ENCODE results near the gene NR3C2.
"Not testable (repeated sequence)": the region's sequence is repeated elsewhere in the genome, so short reads cannot be mapped to it uniquely, and the experiment has no call there.

NR3C2 gene

DNA sequence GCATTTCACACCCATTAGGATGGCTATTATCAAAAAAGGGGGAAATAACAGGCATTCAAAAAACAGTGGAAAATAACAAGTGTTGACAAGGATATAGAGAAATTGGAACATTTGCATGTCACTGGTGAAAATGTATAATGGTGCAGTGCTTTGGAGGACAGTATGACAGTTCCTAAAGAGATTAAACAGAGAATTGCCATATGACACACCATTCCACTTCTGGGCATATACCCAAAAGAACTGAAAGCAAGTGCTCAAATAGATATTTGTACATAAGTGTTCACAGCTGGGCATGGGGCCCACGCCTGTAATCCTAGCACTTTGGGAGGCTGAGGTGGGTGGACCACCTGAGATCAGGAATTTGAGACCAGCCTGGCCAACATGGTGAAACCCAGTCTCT, 348.1 kb downstream of the NR3C2 start:
- DNase-seq: no peak

DNA sequence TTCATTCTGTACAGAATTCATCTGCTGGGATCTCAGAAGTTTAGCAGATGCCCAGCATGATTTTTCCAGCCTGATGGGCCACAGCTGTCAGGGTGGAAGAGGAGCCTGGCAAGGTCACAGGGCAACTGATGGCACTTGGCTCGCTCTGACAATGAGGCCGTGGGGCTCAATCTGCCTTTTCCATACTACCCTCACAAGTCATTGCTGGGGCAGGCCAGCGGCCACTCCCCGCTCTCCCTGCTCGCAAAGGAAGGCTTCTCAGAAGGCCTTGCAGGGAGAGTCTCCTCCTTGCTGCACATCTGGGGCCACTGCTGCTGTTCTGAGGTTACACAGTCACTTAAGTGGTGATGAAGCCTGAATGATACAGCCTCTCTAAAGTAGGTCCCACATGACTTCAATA, 349.1 kb downstream of the NR3C2 start:
- DNase-seq: no peak

DNA sequence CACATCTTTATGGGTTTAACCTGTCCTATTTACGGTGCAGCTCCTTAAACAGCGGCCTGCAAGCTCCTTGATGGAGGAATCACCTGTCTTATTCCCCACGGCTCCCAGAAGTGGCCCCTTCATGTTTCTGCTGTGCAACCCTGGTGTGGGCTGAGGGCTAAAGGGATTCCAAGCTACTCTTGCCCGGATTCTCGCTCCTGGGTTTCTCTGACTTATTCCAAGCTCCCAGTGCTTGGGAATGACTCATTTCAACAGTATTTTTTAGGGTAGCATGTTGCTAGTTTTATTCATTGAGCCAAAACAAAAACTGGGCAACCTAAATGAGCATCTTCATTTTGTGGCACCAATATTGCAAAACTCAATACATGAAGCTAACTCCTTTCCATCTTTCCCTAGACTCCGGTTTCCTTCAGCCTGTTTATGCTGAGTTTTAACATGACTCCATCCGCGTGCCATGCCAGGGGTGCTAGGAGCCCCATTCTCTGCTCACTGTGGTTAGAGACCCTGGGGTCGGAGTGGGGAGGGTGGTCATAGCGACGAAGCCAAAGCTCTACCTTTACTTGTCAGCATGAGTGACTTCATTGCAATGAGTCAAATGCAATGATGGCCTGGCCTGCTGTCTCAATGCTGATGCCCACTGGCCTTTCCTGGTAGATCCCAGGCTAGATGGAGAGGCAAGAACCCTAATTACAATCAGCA, 349.7 kb downstream of the NR3C2 start:
- no peak for DNase-seq

DNA sequence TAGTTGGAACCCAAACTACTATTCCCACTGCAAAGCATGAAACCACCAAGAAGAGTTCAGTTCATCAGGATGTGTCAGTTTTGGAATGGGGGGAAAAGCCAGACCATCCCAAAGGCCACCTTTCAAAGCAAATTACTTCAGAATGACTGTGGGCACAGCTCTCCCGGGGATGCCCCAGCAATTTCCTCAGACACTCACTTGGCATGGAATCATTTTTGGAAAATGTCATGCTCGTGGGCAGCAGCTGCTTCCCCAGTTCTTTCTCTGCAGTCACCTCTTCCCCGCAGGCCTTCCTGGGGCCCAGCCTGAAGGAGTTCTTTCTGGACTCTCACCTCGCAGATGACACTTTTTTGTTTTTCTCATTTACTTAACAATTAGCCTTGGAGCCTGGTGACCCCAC, 350.3 kb downstream of the NR3C2 start:
- no peak for DNase-seq

DNA sequence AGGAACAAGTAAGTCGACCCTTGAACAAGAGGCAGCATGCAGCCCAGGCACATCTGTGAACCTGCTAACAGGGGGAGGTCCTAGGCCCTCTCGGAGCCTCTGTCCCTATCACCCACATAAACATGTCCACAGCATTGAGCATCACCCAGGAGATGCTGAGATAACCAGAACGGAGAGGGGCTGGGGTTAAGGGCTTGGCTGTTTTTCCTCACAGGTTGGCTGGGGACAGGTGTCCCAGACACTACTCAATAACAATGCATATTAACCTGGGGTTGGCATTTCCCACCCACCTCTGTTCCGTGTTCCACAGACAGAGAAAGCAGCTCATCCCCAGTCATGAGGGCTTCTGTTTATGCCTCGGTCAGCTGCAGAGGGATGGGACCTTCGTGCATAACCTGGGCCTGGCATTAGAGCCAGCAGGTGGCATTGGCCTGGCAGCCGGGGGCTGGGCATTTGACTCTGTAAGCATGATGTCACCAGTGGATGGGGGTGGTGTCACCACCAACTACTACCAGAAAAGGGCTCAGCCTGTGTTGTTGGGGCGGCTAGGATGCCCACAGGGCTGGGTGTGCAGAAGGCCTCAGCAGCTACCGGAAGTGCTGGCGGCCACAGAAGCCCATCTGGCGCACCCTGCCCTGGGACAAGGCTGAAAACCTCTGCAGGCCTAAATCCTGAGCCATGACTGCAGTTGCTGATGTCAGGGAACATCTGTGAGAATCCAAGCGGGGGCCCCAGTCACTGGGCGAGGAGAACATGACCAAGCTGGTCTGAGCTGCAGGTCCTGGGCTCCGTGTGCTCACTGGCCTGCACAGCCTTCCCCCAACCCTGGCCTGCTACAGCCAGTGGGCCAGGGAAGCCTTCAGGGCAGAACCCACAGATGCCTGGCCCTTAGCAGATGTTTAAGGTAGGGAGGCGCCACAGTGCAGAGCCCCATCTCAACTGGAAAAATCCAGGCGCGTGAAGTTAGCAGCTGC, 351.4 kb downstream of the NR3C2 start:
- no peak for DNase-seq

DNA sequence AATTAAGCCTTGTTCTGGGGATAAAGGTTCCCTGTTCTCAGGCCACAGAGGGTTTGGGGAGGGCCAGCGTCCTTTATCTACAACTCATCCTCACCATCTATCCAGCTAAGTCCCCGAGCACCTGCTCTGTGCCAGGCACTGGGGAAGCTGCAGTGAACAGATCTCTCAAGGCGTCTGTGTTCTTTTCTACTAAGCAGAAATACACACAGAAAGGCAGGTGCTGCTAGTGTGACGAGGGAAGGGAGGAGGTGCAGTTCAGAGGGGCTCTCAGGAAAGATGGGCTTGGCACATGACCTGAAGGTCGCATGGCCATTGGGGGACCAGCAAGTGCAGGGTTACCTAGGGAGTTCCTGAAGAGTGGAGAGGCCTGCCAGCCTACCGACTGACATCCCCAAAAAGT, 352.2 kb downstream of the NR3C2 start:
- DNase-seq: no peak

DNA sequence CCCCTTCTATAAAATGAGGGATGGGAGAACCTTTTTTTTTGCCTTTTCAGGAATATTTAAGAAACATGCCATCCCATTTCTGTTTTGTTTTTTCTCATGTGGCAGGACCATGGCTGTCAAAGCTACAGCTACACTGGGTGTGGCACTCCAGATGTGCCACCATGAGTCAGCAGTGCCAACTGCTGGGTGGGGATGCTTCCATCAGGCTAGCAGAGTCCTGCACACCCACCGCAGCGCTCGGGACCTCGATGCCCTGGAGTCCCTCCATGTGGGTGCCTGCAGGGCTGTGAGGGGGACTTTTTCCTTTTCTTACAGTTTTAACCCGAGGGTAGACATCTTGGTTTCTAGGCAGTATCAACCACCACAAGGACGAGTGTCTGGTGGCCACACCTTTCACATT, 352.6 kb downstream of the NR3C2 start:
- no peak for DNase-seq

DNA sequence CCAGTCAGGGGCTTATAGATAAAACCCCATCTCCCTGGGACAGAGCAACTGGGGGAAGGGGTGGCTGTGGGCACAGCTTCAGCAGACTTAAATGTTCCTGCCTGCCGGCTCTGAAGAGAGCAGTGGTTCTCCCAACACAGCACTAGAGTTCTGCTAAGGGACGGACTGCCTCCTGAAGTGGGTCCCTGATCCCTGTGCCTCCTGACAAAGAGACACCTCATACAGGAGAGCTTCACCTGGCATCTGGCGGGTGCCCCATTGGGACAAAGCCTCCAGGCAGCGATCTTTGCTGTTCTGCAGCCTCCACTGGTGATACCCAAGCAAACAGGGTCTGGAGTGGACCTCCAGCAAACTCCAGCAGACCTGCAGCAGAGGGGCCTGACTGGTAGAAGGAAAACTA, 359.1 kb downstream of the NR3C2 start:
- DNase-seq: not testable (repeated sequence)

DNA sequence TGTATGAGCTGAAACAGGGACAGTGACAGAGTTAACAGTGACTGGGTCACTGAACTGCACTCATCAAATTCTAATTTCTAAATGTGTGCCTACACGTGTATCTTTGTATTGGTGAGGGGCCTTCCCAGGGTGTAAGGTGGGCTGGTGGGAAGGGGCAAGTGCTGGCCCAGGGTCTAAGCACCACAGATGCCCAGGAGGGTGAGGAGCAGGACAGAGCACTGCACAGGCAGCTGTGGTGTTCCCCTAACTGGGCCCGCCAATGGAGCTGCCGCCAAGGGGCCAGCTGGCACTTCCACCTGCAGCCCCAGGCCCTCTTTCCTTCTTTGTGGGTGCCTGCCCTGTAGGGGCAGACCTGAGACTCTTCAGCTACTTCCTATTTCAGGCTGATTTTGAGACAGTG, 360.5 kb downstream of the NR3C2 start:
- DNase-seq: no peak

DNA sequence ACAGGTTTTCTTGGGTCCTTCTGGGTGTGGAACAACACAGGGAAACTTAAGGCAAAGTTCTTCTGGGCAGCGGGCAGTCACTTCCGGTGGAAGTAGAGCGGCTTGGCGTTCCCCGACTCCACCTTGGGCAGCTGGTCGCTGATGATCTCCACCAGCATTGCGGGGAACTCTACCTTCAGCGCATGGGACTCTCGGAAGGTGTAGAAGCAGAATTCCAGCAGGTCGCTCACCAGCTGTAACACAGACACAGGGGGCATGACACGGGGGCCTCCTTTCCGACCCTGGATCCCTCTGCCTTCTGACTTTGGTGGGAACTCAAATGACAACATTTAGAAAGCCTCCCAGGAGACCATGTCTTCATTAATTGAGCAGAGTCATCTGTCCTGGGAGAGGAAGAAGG, 360.9 kb downstream of the NR3C2 start:
- DNase-seq: no peak

DNA sequence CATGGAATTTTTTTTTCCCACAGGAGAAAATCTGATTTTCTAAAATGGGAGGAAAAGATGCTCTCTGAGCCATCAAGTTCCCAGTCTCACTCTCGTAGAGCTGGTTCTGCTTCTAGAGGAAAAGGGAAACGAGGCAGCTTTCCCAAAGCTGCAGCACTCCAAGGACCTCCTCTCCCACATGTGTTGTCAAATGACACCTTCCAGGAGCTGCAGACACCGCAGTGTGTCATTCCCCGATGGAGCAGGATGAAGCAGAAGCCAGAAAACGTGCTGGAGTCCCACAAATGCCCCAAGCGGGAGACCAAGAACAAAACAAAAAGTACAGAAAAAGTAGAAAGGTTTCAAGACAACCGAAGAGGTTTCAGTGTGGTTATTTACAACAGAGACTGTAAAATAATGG, 362.3 kb downstream of the NR3C2 start:
- no peak for DNase-seq

DNA sequence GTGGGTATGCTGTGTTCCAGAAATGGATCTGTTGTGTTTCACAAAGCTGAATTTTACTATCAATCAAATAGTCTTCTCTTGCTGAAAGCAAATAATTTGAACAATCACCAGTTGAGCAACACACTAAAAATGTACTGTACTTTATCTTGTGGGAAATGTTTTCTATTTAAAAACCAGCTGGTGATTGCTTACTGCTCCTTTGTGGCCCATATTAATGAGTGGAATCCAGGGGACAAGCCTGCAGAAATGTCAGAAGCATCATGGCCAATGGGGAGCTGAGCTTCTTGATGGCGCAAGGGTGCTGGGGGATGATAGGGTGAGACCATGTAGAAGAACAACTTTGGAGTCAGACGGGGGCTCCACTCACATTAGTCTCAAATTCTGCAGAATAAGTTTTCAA, 364.2 kb downstream of the NR3C2 start:
- DNase-seq: no peak

DNA sequence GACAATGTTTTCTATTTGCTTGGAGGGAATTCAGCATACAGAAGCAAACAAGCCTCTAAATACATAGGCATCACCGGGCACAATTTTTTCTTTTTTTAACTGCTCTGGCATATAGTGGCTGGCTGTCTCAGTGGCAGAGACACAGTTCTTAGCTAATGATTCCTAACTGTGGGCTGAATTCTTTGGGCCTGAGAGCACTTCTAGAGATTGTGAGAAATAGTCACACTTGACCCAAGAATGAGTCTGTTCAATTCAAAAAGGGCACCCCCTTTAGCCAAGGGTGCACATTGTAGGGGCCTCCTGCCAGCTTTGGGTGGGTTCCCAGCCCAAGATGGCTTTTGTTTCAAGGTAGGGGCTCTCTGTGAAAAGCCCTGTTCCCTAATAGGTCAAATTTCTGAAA, 364.6 kb downstream of the NR3C2 start:
- DNase-seq: no peak

DNA sequence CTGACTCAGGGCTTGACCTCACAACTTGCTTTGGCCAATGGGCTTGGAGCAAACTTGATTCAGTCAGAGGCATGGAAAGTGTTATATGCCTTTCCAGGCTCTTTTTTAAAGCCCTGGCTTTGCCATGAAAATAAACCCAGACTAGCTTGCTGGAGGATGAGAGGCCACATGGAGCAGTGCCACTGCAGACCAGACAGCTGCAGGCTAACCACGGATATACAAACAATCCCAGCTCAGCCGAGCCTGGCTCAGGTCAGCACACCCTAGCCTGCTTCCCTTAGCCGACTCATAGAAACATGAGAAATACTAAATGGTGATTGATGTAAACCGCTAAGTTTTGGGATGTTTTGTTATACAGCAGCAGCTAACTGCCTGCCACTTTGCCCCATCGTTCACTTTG, 365.2 kb downstream of the NR3C2 start:
- DNase-seq: no peak

DNA sequence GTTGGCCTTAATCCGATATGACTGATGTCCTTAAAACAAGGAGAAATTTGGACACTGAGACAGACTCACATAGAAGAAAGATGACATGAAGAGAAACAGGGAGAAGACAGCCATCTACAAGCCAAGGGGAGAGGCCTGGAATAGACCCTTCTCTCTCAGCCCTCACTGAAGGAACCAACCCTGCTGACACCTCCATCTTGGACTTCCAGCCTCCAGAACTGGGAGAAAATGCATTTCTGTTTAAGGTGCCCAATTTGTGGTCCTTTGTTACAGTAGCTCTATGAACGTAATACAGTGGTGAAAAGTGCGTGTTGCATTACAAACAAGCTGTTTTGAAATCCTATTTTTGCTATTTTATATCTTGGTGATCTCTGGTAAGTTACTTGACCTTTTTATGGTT, 366.8 kb downstream of the NR3C2 start:
- no peak for DNase-seq

DNA sequence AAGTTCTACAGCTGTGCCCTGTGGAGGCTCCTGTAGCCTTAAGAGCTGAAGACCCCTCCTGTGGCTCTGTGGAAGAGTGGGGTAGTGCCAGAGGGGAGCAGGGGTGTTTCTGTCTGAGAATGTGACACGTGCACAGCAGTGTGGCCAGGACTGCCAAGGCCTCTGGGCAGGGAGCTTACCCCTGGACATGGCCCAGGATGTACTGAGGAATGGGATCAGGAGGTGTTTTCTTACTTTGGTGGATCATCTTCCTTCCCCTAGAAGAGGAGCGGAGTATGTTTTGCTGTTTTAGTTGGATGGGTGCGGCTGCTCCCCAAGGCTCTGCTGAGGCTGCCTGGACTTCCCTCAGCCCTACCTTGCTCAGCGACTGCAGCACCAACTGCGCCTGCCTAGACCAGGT, 367.8 kb downstream of the NR3C2 start:
- no peak for DNase-seq

DNA sequence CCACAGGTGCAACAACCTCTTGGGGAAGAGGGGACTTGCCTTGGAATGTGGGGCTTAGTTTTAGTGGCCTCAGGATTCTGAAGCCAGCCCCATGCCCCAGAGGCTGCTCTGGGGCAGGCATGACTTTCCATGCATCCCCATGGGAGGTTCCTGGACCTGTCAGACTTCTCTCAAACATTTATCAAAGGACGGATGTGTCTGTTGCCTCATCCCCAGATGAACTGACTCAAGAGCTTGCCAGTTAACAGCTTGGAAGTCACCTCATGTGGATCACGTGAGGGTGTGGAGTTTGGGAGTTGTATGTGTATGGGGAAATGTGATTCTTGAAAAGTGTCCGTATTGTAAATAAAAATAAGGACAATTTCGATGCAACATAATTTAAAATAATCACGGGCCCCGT, 368.9 kb downstream of the NR3C2 start:
- no peak for DNase-seq

DNA sequence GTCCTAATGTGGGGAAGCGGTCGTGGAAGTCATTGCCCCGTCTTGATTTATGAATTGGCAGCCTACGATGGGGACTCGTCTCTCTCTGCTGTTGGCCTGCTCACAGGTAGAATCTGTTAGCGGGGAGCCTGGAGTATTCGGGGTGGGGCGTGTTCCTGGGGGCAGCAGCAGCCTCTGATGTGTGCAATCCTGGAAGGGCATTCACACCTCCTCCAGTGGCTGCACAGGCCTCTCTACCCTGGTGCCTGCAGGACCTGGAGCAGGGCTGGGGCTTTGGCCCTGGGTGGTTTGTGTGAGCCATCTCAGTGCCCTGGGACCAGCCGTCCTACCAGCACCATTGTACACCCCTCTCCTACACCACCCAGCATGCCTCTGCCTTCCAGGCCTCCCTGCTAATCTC, 369.4 kb downstream of the NR3C2 start:
- DNase-seq: no peak

DNA sequence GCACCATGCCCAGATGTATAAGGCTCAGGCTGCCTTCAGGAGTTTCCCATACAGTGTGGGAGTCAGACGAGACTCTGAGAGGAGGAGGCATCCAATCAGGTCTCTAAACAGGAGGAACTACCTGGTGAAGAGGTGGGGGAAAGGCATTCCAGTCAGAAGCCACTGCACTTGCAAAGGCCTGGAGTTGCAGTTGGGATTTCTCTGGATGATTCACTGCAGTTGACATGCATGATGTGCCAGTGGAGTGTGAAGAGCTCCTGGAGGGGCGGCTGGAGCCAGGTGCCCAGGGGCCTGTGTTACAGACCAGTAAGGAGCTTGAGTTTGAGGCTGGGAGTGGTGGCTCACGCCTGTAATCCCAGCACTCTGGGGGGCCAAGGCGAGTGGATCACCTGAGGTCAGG, 371.2 kb downstream of the NR3C2 start:
- DNase-seq: no peak

DNA sequence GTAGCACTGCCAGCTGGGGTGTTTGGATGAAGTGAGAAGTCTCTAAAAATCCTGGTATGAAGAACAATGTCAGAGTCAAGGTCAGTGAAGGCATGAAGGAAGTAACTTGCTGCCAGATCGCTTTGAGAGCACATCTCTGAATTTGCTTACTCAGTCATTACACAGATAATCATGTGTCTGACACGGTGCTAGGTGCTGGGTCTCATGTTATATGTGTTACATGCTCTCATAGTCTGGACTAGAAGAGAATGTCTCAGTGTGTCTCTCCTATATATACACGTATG, 372.4 kb downstream of the NR3C2 start:
- DNase-seq: no peak

DNA sequence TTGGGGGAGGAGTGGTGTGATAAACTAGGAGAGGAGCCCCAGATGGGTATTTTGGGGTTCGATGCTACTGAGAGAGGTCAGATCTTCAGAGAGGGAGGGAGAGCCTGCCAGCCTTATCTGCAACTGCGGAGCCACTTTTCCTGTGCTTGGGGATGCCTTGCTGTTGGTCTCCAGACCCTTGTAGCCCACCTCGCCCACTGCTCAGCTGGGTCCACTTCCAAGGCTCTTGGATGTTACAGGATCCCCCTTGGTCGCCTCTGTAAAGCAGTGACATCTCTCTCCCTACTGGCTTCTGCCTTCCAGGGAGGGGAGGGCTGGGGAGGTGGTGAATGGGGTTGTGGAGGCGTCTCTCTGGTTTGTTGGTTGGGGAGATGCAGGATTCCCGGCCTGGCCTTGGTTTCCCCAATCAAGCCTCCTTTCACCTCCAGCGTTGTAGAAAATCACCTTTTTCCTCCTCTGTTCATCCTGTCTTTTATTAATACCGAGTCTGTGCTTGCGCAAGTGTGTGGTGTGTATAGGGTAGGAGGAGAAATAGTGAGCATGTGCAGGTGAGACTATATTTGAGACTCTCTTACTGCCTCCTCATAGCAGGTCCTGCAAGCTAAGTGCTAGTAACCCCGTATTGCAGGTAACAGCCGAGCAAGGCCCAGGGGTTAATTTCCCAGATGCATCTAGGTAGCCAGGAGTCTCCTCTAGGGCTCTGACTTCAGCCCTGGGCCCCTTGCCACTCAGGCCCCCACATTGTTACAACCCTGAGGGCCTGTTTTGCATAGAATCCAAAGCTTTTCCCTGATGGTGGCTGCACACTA, 372.9 kb downstream of the NR3C2 start:
- no peak for DNase-seq

DNA sequence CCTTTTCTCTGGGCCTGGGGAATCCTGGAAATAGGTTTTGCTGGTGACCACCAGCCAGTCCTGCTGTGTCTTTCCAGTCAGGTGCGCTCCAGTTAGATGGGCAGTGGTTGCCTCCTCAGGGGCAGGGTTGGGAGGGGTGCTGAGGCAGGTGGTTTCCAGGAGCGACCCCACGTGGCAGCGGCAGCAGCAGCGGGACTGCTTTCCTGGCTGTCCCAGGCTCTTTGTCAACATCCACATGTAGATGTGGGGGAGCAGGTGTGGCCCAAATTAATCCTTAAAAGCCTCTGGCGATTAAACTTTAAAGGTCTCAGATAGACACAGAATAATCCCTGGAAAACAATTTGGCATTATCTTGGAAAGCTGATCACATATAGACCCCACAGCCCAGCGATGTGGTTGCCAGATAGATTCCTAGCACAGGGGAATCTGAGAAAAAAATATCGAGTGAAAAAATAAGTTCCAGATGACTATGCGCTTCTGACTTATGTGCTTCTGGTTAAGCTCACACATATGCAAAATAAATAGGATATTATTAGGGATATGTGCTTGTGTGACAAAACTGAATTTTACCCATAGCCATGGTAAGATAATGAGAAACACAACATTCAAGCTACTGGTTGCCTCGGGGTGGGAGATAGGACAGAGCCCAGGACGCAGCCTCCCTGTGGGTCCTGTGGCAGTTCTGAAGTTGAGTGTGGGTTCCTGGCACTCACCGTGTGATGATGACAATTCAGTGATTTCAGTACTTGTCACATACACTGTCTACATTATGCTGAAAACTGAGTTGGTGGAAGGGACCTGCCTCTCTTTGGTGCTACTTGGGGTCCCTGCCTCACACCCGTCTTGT, 373.9 kb downstream of the NR3C2 start:
- no peak for DNase-seq

All from midbrain (tissue), 1 donor.